PFSK-1 (cell line): ENCODE measurements around the gene SLIT3.

Experiments used
- FOXP2 ChIP-seq: optimal IDR thresholded peaks from 2 replicates; pipeline ENCODE3; 2011; ENCODE audit warnings: borderline replicate concordance, control low read depth, inconsistent platforms; ENCODE audit not compliant: insufficient read depth; ENCODE audit errors: extremely low read length, extremely low read depth
- POLR2AphosphoS5 ChIP-seq: IDR thresholded peaks from 2 replicates; pipeline ENCODE4 v1.6.1; 2012; ENCODE audit warnings: low read depth, mild to moderate bottlenecking, control low read depth, low read length, moderate library complexity
- SIN3A ChIP-seq: IDR thresholded peaks from 2 replicates; pipeline ENCODE4 v1.6.1; 2012; ENCODE audit warnings: mild to moderate bottlenecking, low read length, moderate library complexity, borderline replicate concordance; ENCODE audit not compliant: insufficient read depth
- TAF1 ChIP-seq: IDR thresholded peaks from 2 replicates; pipeline ENCODE4 v1.6.1; 2012; ENCODE audit warnings: low read length, control low read depth, borderline replicate concordance; ENCODE audit not compliant: insufficient read depth
- TF ChIP-seq, protein P1 (sequence below), 2 experiments: IDR thresholded peaks; 2 replicates each; pipeline versions ENCODE4 v1.6.1 to v1.8.0; 2011 to 2012; ENCODE audit warnings: low read depth in 2 of 2, low read length in 2 of 2, control low read depth in 1 of 2, inconsistent platforms in 1 of 2, mild to moderate bottlenecking in 1 of 2, moderate library complexity in 1 of 2; ENCODE audit not compliant: insufficient read depth in 1 of 2

SLIT3 gene

DNA sequence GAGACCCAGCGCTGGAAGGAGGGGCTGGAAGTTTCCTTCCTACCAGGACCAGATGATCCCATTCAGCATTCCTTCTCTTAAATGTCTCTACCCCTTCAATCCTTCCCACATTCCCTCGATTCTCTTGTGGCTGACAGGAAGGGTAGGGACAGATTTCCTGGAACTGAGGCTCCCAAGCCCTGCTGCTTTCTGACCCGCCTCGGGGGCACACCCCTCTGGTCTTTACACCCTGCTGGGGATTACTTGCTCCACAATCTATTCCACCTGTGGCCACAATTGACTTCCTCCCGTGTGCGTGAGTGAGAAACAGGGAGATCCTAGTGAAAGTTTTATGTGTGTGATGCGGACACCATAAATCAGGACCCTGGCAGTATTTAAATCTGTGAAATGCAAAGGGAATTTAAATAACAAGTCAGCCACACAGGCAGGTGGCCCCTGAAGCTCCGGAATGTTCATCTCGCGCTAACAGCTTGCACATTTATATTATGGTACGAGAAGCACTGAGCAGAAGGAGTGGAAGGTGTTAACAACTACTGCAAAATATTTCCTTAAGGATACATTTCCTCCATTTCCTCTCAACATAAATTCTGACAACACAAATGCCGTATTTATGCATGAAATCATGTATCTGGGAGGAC is 237.5 kb downstream of the SLIT3 start:
- no peak for TF ChIP-seq TAF1
- TF ChIP-seq SIN3A = no peak
- TF ChIP-seq FOXP2 = no peak
- TF ChIP-seq, protein P1, sequence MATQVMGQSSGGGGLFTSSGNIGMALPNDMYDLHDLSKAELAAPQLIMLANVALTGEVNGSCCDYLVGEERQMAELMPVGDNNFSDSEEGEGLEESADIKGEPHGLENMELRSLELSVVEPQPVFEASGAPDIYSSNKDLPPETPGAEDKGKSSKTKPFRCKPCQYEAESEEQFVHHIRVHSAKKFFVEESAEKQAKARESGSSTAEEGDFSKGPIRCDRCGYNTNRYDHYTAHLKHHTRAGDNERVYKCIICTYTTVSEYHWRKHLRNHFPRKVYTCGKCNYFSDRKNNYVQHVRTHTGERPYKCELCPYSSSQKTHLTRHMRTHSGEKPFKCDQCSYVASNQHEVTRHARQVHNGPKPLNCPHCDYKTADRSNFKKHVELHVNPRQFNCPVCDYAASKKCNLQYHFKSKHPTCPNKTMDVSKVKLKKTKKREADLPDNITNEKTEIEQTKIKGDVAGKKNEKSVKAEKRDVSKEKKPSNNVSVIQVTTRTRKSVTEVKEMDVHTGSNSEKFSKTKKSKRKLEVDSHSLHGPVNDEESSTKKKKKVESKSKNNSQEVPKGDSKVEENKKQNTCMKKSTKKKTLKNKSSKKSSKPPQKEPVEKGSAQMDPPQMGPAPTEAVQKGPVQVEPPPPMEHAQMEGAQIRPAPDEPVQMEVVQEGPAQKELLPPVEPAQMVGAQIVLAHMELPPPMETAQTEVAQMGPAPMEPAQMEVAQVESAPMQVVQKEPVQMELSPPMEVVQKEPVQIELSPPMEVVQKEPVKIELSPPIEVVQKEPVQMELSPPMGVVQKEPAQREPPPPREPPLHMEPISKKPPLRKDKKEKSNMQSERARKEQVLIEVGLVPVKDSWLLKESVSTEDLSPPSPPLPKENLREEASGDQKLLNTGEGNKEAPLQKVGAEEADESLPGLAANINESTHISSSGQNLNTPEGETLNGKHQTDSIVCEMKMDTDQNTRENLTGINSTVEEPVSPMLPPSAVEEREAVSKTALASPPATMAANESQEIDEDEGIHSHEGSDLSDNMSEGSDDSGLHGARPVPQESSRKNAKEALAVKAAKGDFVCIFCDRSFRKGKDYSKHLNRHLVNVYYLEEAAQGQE (IDR thresholded peaks at IDR 0.05; ENCODE audit: insufficient read depth in 1 of 2, low read depth in 2 of 2, low read length in 2 of 2) = no peak
- TF ChIP-seq POLR2AphosphoS5 = no peak

DNA sequence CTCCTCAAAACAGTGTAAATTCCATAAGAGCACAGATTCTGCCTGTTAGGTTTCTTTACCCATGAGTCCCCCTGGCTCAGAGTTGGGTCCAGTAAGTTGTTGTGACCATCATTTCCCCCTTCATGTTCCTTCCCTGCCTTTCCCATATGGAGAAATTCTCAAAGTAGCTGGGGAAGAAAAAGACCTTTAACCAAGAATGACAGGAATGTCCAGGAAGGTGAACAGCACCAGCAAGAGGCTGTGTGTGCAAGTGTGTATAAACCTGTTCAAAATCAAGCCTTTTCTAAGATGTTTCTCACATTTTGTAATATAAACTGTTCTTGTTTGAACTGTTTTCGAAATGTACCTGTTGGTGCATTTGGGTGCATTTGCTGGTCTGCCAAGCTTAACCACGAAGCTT is 238.2 kb downstream of the SLIT3 start:
- TF ChIP-seq FOXP2 (no peak), SIN3A (no peak)

DNA sequence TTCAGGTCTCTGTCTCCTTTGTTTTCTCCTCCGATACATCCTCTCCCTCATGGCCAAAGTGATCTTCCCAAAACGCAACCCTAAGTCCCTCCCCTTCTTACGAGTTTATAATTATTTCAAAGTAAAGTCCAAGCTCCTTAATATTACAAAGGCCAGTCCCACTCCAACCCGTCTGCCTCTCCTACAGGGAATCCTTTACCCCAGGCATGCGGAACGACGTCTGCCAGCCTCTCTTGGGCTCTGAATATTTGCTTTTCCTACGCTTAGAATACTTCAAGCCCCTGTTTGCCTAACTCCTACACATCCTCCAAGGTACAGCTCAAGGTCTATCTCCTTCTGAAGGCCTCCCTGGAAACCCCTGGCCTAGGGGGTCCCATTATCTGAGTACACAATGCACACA is 246.4 kb downstream of the SLIT3 start:
- no peak for TF ChIP-seq TAF1

DNA sequence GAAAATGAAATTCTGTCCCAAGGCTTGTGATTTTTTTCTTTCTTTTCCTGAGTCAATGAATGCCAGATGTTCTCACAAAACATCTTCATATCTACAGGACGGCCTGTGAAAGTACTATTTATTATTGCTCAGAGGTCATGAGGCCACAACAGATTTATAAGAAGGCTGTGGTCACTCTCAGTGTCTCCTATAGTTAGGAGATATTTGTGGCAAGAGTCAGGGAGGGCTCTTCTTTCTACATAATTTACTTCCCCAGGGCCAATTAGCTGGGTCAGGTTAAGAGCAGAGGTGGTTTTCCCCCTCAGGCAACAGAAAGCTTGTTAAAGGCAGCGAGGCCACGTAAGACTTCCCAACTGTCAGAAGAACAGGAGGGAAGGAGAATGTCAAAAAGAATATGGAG is 248.7 kb downstream of the SLIT3 start:
- TF ChIP-seq TAF1 = no peak
- TF ChIP-seq FOXP2 = no peak
- TF ChIP-seq, protein P1 (IDR thresholded peaks at IDR 0.05; ENCODE audit: insufficient read depth in 1 of 2, low read depth in 2 of 2, low read length in 2 of 2) = no peak
- no peak for TF ChIP-seq POLR2AphosphoS5
- no peak for TF ChIP-seq SIN3A

DNA sequence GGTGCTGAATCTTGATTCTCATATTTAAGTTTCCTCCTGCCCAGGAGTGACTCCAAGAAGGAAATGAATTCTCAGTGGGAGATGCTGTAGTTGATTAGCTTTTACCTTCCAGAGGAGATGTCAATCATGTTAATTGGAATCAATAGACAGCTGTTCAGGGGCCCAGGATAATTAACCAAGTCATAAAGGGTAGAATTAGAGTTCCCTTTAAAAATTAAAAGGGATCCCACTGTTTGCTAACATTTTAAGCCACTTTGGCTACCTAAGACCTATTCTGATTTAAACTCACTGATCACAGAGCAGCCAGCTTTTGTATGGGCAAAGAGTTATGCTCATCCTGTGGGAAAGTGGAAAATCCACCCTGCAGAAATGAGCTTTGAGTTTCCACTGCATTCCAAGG is 249.6 kb downstream of the SLIT3 start:
- no peak for TF ChIP-seq POLR2AphosphoS5
- TF ChIP-seq TAF1 = no peak
- no peak for TF ChIP-seq SIN3A
- TF ChIP-seq FOXP2 = no peak
- TF ChIP-seq, protein P1 (IDR thresholded peaks at IDR 0.05; ENCODE audit: insufficient read depth in 1 of 2, low read depth in 2 of 2, low read length in 2 of 2) = no peak

DNA sequence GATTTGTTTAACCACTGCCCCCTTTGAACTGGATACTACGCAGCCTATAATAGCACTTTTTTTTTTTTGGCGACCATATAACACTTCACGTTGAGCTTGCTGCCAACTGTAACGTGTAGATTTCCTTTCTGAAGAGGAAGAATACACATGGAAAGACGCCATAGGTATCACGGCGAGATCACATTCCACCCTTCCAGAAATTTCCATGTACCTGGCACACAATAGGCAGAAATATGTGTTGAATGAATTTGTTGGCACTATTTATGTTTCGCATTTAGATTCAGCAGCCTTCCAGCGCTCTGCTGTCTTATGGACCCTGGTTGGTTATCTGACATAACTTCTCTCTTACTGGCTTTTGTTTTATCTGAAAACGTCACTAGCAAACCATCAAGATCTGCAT is 250.3 kb downstream of the SLIT3 start:
- TF ChIP-seq TAF1 (no peak), FOXP2 (no peak), SIN3A (no peak), POLR2AphosphoS5 (no peak)
- TF ChIP-seq, protein P1 (IDR thresholded peaks at IDR 0.05; ENCODE audit: insufficient read depth in 1 of 2, low read depth in 2 of 2, low read length in 2 of 2) = no peak
